K562 (cell line): ENCODE measurements around the gene ST6GALNAC2. TPM values are rescaled to one million over a fixed set of nuclear protein-coding genes. Genes with fewer than 3 reads are reported as not detected.

Experiments used
- BHLHE40 ChIP-seq: IDR thresholded peaks from 2 replicates; pipeline ENCODE4 v1.6.1; 2011; ENCODE audit warnings: low read length, improper control_type of control experiment
- CTCF ChIP-seq, 3 experiments: IDR thresholded peaks in 2 of 3; conservative IDR thresholded peaks in 1 of 3; 2 replicates each; pipeline ENCODE4 v1.5.1; 2011 to 2012; ENCODE audit warnings: low read length in 3 of 3, mild to moderate bottlenecking in 3 of 3, control low read depth in 2 of 3, improper control_type of control experiment in 1 of 3, inconsistent platforms in 1 of 3, low read depth in 1 of 3, mixed read lengths in 1 of 3, moderate library complexity in 1 of 3; ENCODE audit not compliant: insufficient read depth in 2 of 3
- EZH2 ChIP-seq: IDR thresholded peaks from 2 replicates; pipeline ENCODE4 v1.6.1; 2012; ENCODE audit warnings: low read depth, mild to moderate bottlenecking, inconsistent platforms, low read length, borderline replicate concordance
- FOXK2 ChIP-seq, 2 experiments: fragments of 450-650 bp; IDR thresholded peaks in 1 of 2; conservative IDR thresholded peaks in 1 of 2; 2 replicates each; pipeline ENCODE4 v1.6.1; 2016; ENCODE audit warnings: low read depth in 2 of 2, mild to moderate bottlenecking in 1 of 2
- JUN ChIP-seq, 2 experiments: sonication (generic) in 1 of 2; formaldehyde crosslinking in 1 of 2; IDR thresholded peaks; 2 replicates each; pipeline versions ENCODE4 v1.6.1 to v1.8.0; 2012 to 2022; ENCODE audit warnings: borderline replicate concordance in 2 of 2, mild to moderate bottlenecking in 2 of 2, improper control_type of control experiment in 1 of 2, low read depth in 1 of 2, low read length in 1 of 2, missing genetic modification reagents in 1 of 2
- MCM5 ChIP-seq: fragments of 450-650 bp; IDR thresholded peaks from 2 replicates; pipeline ENCODE4 v1.6.1; 2016; ENCODE audit warnings: low read depth
- PHB2 ChIP-seq: fragments of 450-650 bp; IDR thresholded peaks from 2 replicates; pipeline ENCODE4 v1.6.1; 2017; ENCODE audit warnings: low read depth
- RAD21 ChIP-seq, 2 experiments: fragments of 250-450 bp in 1 of 2; fragments of 450-650 bp in 1 of 2; sonication (Bioruptor Pico) in 1 of 2; formaldehyde crosslinking in 1 of 2; IDR thresholded peaks in 1 of 2; conservative IDR thresholded peaks in 1 of 2; 2 replicates each; pipeline versions ENCODE4 v1.4.0 to v1.8.0; 2020 to 2022; ENCODE audit warnings: mild to moderate bottlenecking in 2 of 2, moderate library complexity in 1 of 2
- SMC3 ChIP-seq: conservative IDR thresholded peaks from 2 replicates; pipeline ENCODE4 v1.6.1; 2011; ENCODE audit warnings: low read depth, low read length, improper control_type of control experiment; ENCODE audit not compliant: insufficient read depth
- TFAM ChIP-seq: fragments of 250-450 bp; sonication (Bioruptor Pico); conservative IDR thresholded peaks from 2 replicates; pipeline ENCODE4 v1.5.0; 2021; ENCODE audit warnings: mild to moderate bottlenecking, moderate library complexity
- ZBTB43 ChIP-seq: sonication (generic); formaldehyde crosslinking; IDR thresholded peaks from 2 replicates; pipeline ENCODE4 v1.8.0; 2023; ENCODE audit warnings: mild to moderate bottlenecking, missing genetic modification reagents
- polyA plus RNA-seq, 8 experiments: library from polyadenylated mRNA; depleted of rRNA in 4 of 8; stranded (reverse) in 5 of 8; unstranded in 3 of 8; fragments of >200 nt; fragmentation: Nextera tagmentation in 2 of 8; fragmentation: Illumina TruSeq in 1 of 8; extraction: Ambion mirVana in 2 of 8; extraction: Trizol in 1 of 8; gene quantifications; 2 replicates each; pipeline versions ENCODE4 v1.2.1 to v1.2.3, GENCODE V29; 2011 to 2014; ENCODE audit warnings: inconsistent platforms in 1 of 8, missing spikeins in 1 of 8
- total RNA-seq, 7 experiments: library from RNA; depleted of rRNA in 6 of 7; stranded (reverse); fragments of >200 nt in 6 of 7; fragmentation: Illumina TruSeq in 2 of 7; extraction: Trizol in 2 of 7; gene quantifications; 2 replicates each; pipeline versions ENCODE4 v1.2.1 to v1.2.3, GENCODE V29; 2011 to 2021; ENCODE audit warnings: low replicate concordance in 1 of 7
- TF ChIP-seq, protein P1 (sequence below), 2 experiments: fragments of 450-650 bp; formaldehyde crosslinking in 1 of 2; IDR thresholded peaks; 2 replicates each; pipeline versions ENCODE4 v1.4.0 to v1.6.1; 2014 to 2020; ENCODE audit warnings: mild to moderate bottlenecking in 2 of 2, borderline replicate concordance in 1 of 2, low read depth in 1 of 2
- TF ChIP-seq, protein P2 (sequence below): fragments of 250-450 bp; sonication (Bioruptor Pico); IDR thresholded peaks from 2 replicates; pipeline ENCODE4 v1.5.1; 2021; ENCODE audit warnings: mild to moderate bottlenecking

ST6GALNAC2 gene
- total and polyA plus RNA-seq, 9 of the 15 experiments (the other 6 are each of a cell fraction or from before 2014, with no cell fraction given): 0.18 TPM; not detected in 8

- TF ChIP-seq, protein P1, sequence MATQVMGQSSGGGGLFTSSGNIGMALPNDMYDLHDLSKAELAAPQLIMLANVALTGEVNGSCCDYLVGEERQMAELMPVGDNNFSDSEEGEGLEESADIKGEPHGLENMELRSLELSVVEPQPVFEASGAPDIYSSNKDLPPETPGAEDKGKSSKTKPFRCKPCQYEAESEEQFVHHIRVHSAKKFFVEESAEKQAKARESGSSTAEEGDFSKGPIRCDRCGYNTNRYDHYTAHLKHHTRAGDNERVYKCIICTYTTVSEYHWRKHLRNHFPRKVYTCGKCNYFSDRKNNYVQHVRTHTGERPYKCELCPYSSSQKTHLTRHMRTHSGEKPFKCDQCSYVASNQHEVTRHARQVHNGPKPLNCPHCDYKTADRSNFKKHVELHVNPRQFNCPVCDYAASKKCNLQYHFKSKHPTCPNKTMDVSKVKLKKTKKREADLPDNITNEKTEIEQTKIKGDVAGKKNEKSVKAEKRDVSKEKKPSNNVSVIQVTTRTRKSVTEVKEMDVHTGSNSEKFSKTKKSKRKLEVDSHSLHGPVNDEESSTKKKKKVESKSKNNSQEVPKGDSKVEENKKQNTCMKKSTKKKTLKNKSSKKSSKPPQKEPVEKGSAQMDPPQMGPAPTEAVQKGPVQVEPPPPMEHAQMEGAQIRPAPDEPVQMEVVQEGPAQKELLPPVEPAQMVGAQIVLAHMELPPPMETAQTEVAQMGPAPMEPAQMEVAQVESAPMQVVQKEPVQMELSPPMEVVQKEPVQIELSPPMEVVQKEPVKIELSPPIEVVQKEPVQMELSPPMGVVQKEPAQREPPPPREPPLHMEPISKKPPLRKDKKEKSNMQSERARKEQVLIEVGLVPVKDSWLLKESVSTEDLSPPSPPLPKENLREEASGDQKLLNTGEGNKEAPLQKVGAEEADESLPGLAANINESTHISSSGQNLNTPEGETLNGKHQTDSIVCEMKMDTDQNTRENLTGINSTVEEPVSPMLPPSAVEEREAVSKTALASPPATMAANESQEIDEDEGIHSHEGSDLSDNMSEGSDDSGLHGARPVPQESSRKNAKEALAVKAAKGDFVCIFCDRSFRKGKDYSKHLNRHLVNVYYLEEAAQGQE (IDR thresholded peaks at IDR 0.05; ENCODE audit: borderline replicate concordance): peak; percentile 28; the same call in 1 of the 2 replicates
- TF ChIP-seq, protein P1 (CRISPR knock-in tag; IDR thresholded peaks at IDR 0.05; ENCODE audit: low read depth): no peak
- TF ChIP-seq TFAM (CRISPR knock-in tag) (no peak), CTCF (IDR thresholded peaks at IDR 0.05 in 2 of 3, conservative IDR thresholded peaks at IDR 0.05 in 1 of 3; ENCODE audit: insufficient read depth in 2 of 3, low read depth in 1 of 3, low read length in 3 of 3) (peak; percentile 14 to 40 (median 26); a peak in 3 of 6 replicates), ZBTB43 (CRISPR knock-in tag) (no peak), BHLHE40 (peak; percentile 58; the same call in 1 of the 2 replicates), JUN (IDR thresholded peaks at IDR 0.05; ENCODE audit: borderline replicate concordance, low read depth, low read length) (no peak), JUN (CRISPR knock-in tag; IDR thresholded peaks at IDR 0.05; ENCODE audit: borderline replicate concordance) (no peak), SMC3 (no peak), RAD21 (CRISPR knock-in tag; conservative IDR thresholded peaks at IDR 0.05 in 1 of 2, IDR thresholded peaks at IDR 0.05 in 1 of 2) (peak in 1 of 2 experiments; percentile 36; a peak in 2 of 4 replicates), PHB2 (no peak), FOXK2 (conservative IDR thresholded peaks at IDR 0.05 in 1 of 2, IDR thresholded peaks at IDR 0.05 in 1 of 2; ENCODE audit: low read depth in 2 of 2) (peak; percentile 14 to 38; a peak in 1 of 4 replicates), MCM5 (no peak), EZH2 (no peak)
- TF ChIP-seq, protein P2, sequence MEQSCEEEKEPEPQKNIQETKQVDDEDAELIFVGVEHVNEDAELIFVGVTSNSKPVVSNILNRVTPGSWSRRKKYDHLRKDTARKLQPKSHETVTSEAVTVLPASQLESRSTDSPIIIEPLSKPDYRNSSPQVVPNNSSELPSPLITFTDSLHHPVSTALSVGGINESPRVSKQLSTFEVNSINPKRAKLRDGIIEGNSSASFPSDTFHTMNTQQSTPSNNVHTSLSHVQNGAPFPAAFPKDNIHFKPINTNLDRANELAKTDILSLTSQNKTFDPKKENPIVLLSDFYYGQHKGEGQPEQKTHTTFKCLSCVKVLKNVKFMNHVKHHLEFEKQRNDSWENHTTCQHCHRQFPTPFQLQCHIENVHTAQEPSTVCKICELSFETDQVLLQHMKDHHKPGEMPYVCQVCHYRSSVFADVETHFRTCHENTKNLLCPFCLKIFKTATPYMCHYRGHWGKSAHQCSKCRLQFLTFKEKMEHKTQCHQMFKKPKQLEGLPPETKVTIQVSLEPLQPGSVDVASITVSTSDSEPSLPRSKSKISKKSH: no peak
Measured at GRCh38 chr17:76593959-76594358, 8.3 kb upstream of the ST6GALNAC2 start (continued).
